Liver (tissue), 9 donors: ENCODE data around the gene KCNG1. TPM values are rescaled to one million over a fixed set of nuclear protein-coding genes. Genes with fewer than 3 reads are reported as not detected.

ENCODE experiments used
- DNase-seq: peaks from one replicate; pipeline ENCODE4 v3.0.0-alpha.2; 2017; ENCODE audit warnings: low spot score
- H3K27ac ChIP-seq, 2 donors: one replicate each; pipeline ENCODE4 v1.7.0; 2013; ENCODE audit warnings: inconsistent platforms in 2 of 2, low read length in 2 of 2, control low read depth in 1 of 2, low read depth in 1 of 2, mild to moderate bottlenecking in 1 of 2
- H3K27me3 ChIP-seq, 4 donors: one replicate each; pipeline versions ENCODE4 v1.6.1 to v1.7.0; 2013; ENCODE audit warnings: low read length in 3 of 4, inconsistent platforms in 1 of 4, mild to moderate bottlenecking in 1 of 4, moderate library complexity in 1 of 4; ENCODE audit not compliant: control insufficient read depth in 4 of 4, insufficient read depth in 4 of 4
- H3K36me3 ChIP-seq, 4 donors: one replicate each; pipeline versions ENCODE4 v1.6.1 to v1.7.0; 2013; ENCODE audit warnings: low read length in 3 of 4, mild to moderate bottlenecking in 3 of 4, low read depth in 1 of 4, moderate library complexity in 1 of 4; ENCODE audit not compliant: control insufficient read depth in 4 of 4, insufficient read depth in 3 of 4
- H3K4me1 ChIP-seq, 4 donors: one replicate each; pipeline versions ENCODE4 v1.6.1 to v1.7.0; 2013; ENCODE audit warnings: low read length in 3 of 4, mild to moderate bottlenecking in 3 of 4, moderate library complexity in 1 of 4; ENCODE audit not compliant: control insufficient read depth in 4 of 4, insufficient read depth in 4 of 4
- H3K4me3 ChIP-seq, 3 donors: one replicate each; pipeline versions ENCODE4 v1.6.1 to v1.7.0; 2013; ENCODE audit warnings: low read length in 3 of 3, control low read depth in 1 of 3, low read depth in 1 of 3, mild to moderate bottlenecking in 1 of 3
- H3K9ac ChIP-seq, 2 donors: one replicate each; pipeline ENCODE4 v1.7.0; 2013; ENCODE audit warnings: low read length in 2 of 2, mild to moderate bottlenecking in 2 of 2, moderate library complexity in 2 of 2, control low read depth in 1 of 2, low read depth in 1 of 2
- H3K9me3 ChIP-seq, 4 donors: one replicate each; pipeline versions ENCODE4 v1.6.1 to v1.7.0; 2013; ENCODE audit warnings: low read length in 3 of 4; ENCODE audit not compliant: control insufficient read depth in 4 of 4
- ATF3 ChIP-seq: IDR thresholded peaks from 2 replicates; pipeline ENCODE4 v1.6.1; 2016; ENCODE audit warnings: antibody characterized with exemption
- CTCF ChIP-seq: fragments of 150-350 bp; IDR thresholded peaks from 2 replicates; pipeline ENCODE4 v1.5.1; 2017; ENCODE audit warnings: improper control_type of control experiment, low read depth, low read length; ENCODE audit not compliant: missing input control
- EGR1 ChIP-seq, 2 donors: IDR thresholded peaks; 2 replicates each; pipeline ENCODE4 v1.6.1; 2016 to 2018; ENCODE audit warnings: antibody characterized with exemption in 2 of 2, low read depth in 2 of 2
- FOXA1 ChIP-seq: IDR thresholded peaks from 2 replicates; pipeline ENCODE4 v1.6.1; 2016; ENCODE audit warnings: antibody characterized with exemption
- FOXA2 ChIP-seq: IDR thresholded peaks from 2 replicates; pipeline ENCODE4 v1.6.1; 2016; ENCODE audit warnings: antibody characterized with exemption
- GABPA ChIP-seq, 2 donors: IDR thresholded peaks in 1 of 2; conservative IDR thresholded peaks in 1 of 2; 2 replicates each; pipeline ENCODE4 v1.6.1; 2016; ENCODE audit warnings: antibody characterized with exemption in 2 of 2, mild to moderate bottlenecking in 1 of 2, moderate library complexity in 1 of 2
- HNF4A ChIP-seq, 2 donors: conservative IDR thresholded peaks; 2 replicates each; pipeline ENCODE4 v1.6.1; 2016; ENCODE audit warnings: antibody characterized with exemption in 2 of 2, mild to moderate bottlenecking in 2 of 2
- HNF4G ChIP-seq: IDR thresholded peaks from 2 replicates; pipeline ENCODE4 v1.6.1; 2016; ENCODE audit warnings: antibody characterized with exemption
- JUND ChIP-seq, 2 donors: IDR thresholded peaks; 2 replicates each; pipeline ENCODE4 v1.6.1; 2016; ENCODE audit warnings: antibody characterized with exemption in 2 of 2
- MAX ChIP-seq: IDR thresholded peaks from 2 replicates; pipeline ENCODE4 v1.6.1; 2016; ENCODE audit warnings: antibody characterized with exemption
- NR2F2 ChIP-seq: IDR thresholded peaks from 2 replicates; pipeline ENCODE4 v1.6.1; 2016; ENCODE audit warnings: antibody characterized with exemption
- RAD21 ChIP-seq, 2 donors: IDR thresholded peaks; 2 replicates each; pipeline ENCODE4 v1.6.1; 2016; ENCODE audit warnings: antibody characterized with exemption in 2 of 2, mild to moderate bottlenecking in 2 of 2
- REST ChIP-seq: IDR thresholded peaks from 2 replicates; pipeline ENCODE4 v1.6.1; 2016; ENCODE audit warnings: antibody characterized with exemption, mild to moderate bottlenecking
- RXRA ChIP-seq, 2 donors: IDR thresholded peaks; 2 replicates each; pipeline ENCODE4 v1.6.1; 2017 to 2018; ENCODE audit warnings: antibody characterized with exemption in 2 of 2, mild to moderate bottlenecking in 1 of 2
- SP1 ChIP-seq: IDR thresholded peaks from 2 replicates; pipeline ENCODE4 v1.6.1; 2018; ENCODE audit warnings: antibody characterized with exemption, mild to moderate bottlenecking
- TAF1 ChIP-seq: conservative IDR thresholded peaks from 2 replicates; pipeline ENCODE4 v1.6.1; 2016; ENCODE audit warnings: antibody characterized with exemption, mild to moderate bottlenecking
- YY1 ChIP-seq: IDR thresholded peaks from 2 replicates; pipeline ENCODE4 v1.6.1; 2016; ENCODE audit warnings: antibody characterized with exemption, mild to moderate bottlenecking
- ZBTB33 ChIP-seq: IDR thresholded peaks from 2 replicates; pipeline ENCODE4 v1.6.1; 2016; ENCODE audit warnings: antibody characterized with exemption
- WGBS: extraction: QIAGEN DNeasy Blood & Tissue Kit; methylation state at CpG from one replicate; pipeline ENCODE4 v1.1.7; 2013; 5-methylcytosine and 5-hydroxymethylcytosine counted together
- polyA plus RNA-seq, 2 donors: library from polyadenylated mRNA; stranded (reverse) in 1 of 2; unstranded in 1 of 2; fragments of 200-250 nt in 1 of 2; fragments of >200 nt in 1 of 2; fragmentation: Nextera tagmentation in 1 of 2; extraction: Ambion mirVana in 1 of 2; gene quantifications; one replicate each; pipeline versions ENCODE4 v1.2.1 to v1.2.3, GENCODE V29; 2013 to 2015
- total RNA-seq, 2 donors: library from RNA; depleted of rRNA; stranded (reverse); fragments of >200 nt; gene quantifications; one replicate each; pipeline ENCODE4 v1.2.3, GENCODE V29; 2014
- donor health status: healthy.
- donor health status: healthy.
- donor health status: healthy.
- donor health status: healthy.
- donor health status: healthy.

Gene KCNG1
- total and polyA plus RNA-seq, 4 donors = 0.08 to 0.24 (median 0.14) TPM; not detected in 1

GRCh38 chr20:50967586-50967985 is 55.3 kb downstream of the KCNG1 start:
- WGBS = 50% methylated on average over 7 of the region's 7 CpGs

GRCh38 chr20:50959543-50960126 is 63.3 kb downstream of the KCNG1 start:
- no peak overlapping the region for H3K9ac ChIP-seq
- WGBS = 67% methylated on average over 25 of the region's 25 CpGs
- DNase-seq = no peak
- peaks cover 0 to 3% (median 0%) of the 10 kb centered on the region in 4 donors for H3K9me3 ChIP-seq
- H3K27me3 ChIP-seq = no peaks in the 10 kb centered on the region
- H3K36me3 ChIP-seq = peaks cover under 1 to 4% (median 2%) of the 10 kb centered on the region in 4 donors
- H3K4me3 ChIP-seq = peak overlapping the region; percentile 76 to 97 (median 97)
- peak overlapping the region in 1 of 2 donors; percentile 91 for H3K27ac ChIP-seq
- peaks cover 6 to 42% (median 30%) of the 10 kb centered on the region in 4 donors for H3K4me1 ChIP-seq
- no peak for TF ChIP-seq SP1
- no peak for TF ChIP-seq CTCF
- TF ChIP-seq ZBTB33 = no peak
- TF ChIP-seq HNF4G = no peak
- no peak for TF ChIP-seq EGR1 (IDR thresholded peaks at IDR 0.05; ENCODE audit: low read depth in 2 of 2)
- no peak for TF ChIP-seq GABPA (IDR thresholded peaks at IDR 0.05 in 1 of 2, conservative IDR thresholded peaks at IDR 0.05 in 1 of 2)
- TF ChIP-seq HNF4A (conservative IDR thresholded peaks at IDR 0.05) = no peak
- TF ChIP-seq YY1 = no peak
- TF ChIP-seq TAF1 = no peak
- TF ChIP-seq REST = no peak
- TF ChIP-seq FOXA2 = no peak
- TF ChIP-seq FOXA1 = no peak
- TF ChIP-seq RAD21 (IDR thresholded peaks at IDR 0.05) = no peak

More at GRCh38 chr20:50967586-50967985, 55.3 kb downstream of the KCNG1 start:
- Histone ChIP-seq H3K36me3 (no peaks in the 10 kb centered on the region), H3K4me1 (no peaks in the 10 kb centered on the region), H3K27me3 (no peaks in the 10 kb centered on the region), H3K9me3 (no peaks in the 10 kb centered on the region), H3K27ac (no peak overlapping the region), H3K9ac (no peak overlapping the region), H3K4me3 (no peak overlapping the region)
- no peak for TF ChIP-seq GABPA (IDR thresholded peaks at IDR 0.05 in 1 of 2, conservative IDR thresholded peaks at IDR 0.05 in 1 of 2)
- no peak for TF ChIP-seq RAD21 (IDR thresholded peaks at IDR 0.05)
- TF ChIP-seq MAX = no peak
- no peak for TF ChIP-seq ZBTB33
- TF ChIP-seq SP1 = no peak
- no peak for TF ChIP-seq EGR1 (IDR thresholded peaks at IDR 0.05; ENCODE audit: low read depth in 2 of 2)
- no peak for TF ChIP-seq TAF1
- no peak for TF ChIP-seq YY1
- no peak for TF ChIP-seq ATF3
- no peak for TF ChIP-seq HNF4G
- TF ChIP-seq FOXA1 = no peak
- TF ChIP-seq NR2F2 = no peak
- TF ChIP-seq HNF4A (conservative IDR thresholded peaks at IDR 0.05) = no peak
- no peak for TF ChIP-seq JUND (IDR thresholded peaks at IDR 0.05)
- TF ChIP-seq RXRA (IDR thresholded peaks at IDR 0.05) = no peak
- TF ChIP-seq FOXA2 = no peak
- no peak for DNase-seq
